ENCODE results near the gene ARPC1A. TPM values are rescaled to one million over a fixed set of nuclear protein-coding genes. Genes with fewer than 3 reads are reported as not detected.
"Not testable (repeated sequence)": the region's sequence is repeated elsewhere in the genome, so short reads cannot be mapped to it uniquely, and the experiment has no call there.

Gene ARPC1A
- polyA plus RNA-seq (2013, experiment 1 of 2; ENCODE audit: insufficient read length), result 141 TPM
- 141 TPM for polyA plus RNA-seq (2013, experiment 2 of 2; ENCODE audit: insufficient read length)

GRCh38 chr7:99325592-99326407 lies at the start of gene ARPC1A:
Gene ARPC1A, plus strand, starts transcription at chr7:99325898. Its CDS starts 7,456 bp downstream, at chr7:99333354.
- peak; percentile 91 for DNase-seq

- no peak for DNase-seq
Measured at GRCh38 chr7:99278180-99278579, 47.5 kb upstream of the ARPC1A start.

GRCh38 chr7:99284165-99284564 lies 41.5 kb upstream of the ARPC1A start:
- not testable (repeated sequence) for DNase-seq

- DNase-seq, result no peak
Measured at GRCh38 chr7:99287779-99288534, 37.7 kb upstream of the ARPC1A start.

GRCh38 chr7:99289185-99289584 lies 36.5 kb upstream of the ARPC1A start:
- DNase-seq, result no peak

- not testable (repeated sequence) for DNase-seq
Measured at GRCh38 chr7:99290148-99290547, 35.5 kb upstream of the ARPC1A start.

- DNase-seq, result no peak
Measured at GRCh38 chr7:99290980-99291607, 34.6 kb upstream of the ARPC1A start.

GRCh38 chr7:99292127-99292526 lies 33.6 kb upstream of the ARPC1A start:
- DNase-seq, result no peak

GRCh38 chr7:99293167-99293566 lies 32.5 kb upstream of the ARPC1A start:
- DNase-seq, result no peak

GRCh38 chr7:99293650-99294049 lies 32.0 kb upstream of the ARPC1A start:
- DNase-seq, result no peak

GRCh38 chr7:99296471-99296870 lies 29.2 kb upstream of the ARPC1A start:
- DNase-seq, result no peak

GRCh38 chr7:99301496-99301895 lies 24.2 kb upstream of the ARPC1A start:
- no peak for DNase-seq

GRCh38 chr7:99305473-99306260 lies 20.0 kb upstream of the ARPC1A start:
- DNase-seq, result no peak

GRCh38 chr7:99308461-99309074 lies 17.1 kb upstream of the ARPC1A start:
- no peak for DNase-seq

GRCh38 chr7:99309111-99309510 lies 16.6 kb upstream of the ARPC1A start:
- DNase-seq, result no peak

GRCh38 chr7:99310004-99310403 lies 15.7 kb upstream of the ARPC1A start:
- DNase-seq, result no peak

GRCh38 chr7:99311702-99312101 lies 14.0 kb upstream of the ARPC1A start:
- no peak for DNase-seq

- peak; percentile 62 for DNase-seq
Measured at GRCh38 chr7:99312316-99313203, 13.1 kb upstream of the ARPC1A start.

- DNase-seq, result no peak
Measured at GRCh38 chr7:99313204-99313573, 12.5 kb upstream of the ARPC1A start.

GRCh38 chr7:99314504-99314903 lies 11.2 kb upstream of the ARPC1A start:
- DNase-seq, result no peak

- DNase-seq, result no peak
Measured at GRCh38 chr7:99320371-99320770, 5.3 kb upstream of the ARPC1A start.

All from fibroblast of skin of scalp (primary cell).